ENCODE measurements around the gene ABHD5.

Gene ABHD5

GRCh38 chr3:43764056-43764455, 73.3 kb downstream of the ABHD5 start:
- Mint-ChIP-seq H3K4me1 (peaks cover under 1 to 1% of the 10 kb centered on the region in 2 donors), H3K4me3 (no peak overlapping the region), H3K9me3 (no peaks in the 10 kb centered on the region), H3K36me3 (no peaks in the 10 kb centered on the region), H3K27ac (no peak overlapping the region), H3K27me3 (peaks cover 16 to 17% of the 10 kb centered on the region in 2 donors)
- DNase-seq: no peak
- ATAC-seq (replicated peaks): no peak

GRCh38 chr3:43764471-43764870, 73.7 kb downstream of the ABHD5 start:
- ATAC-seq (replicated peaks) (no peak), DNase-seq (no peak)
- H3K36me3 Mint-ChIP-seq: no peaks in the 10 kb centered on the region
- no peak overlapping the region for H3K27ac Mint-ChIP-seq
- H3K27me3 Mint-ChIP-seq: peaks cover 20 to 21% of the 10 kb centered on the region in 2 donors
- peaks cover 4 to 5% of the 10 kb centered on the region in 2 donors for H3K4me1 Mint-ChIP-seq
- no peak overlapping the region for H3K4me3 Mint-ChIP-seq
- H3K9me3 Mint-ChIP-seq: no peaks in the 10 kb centered on the region

DNA sequence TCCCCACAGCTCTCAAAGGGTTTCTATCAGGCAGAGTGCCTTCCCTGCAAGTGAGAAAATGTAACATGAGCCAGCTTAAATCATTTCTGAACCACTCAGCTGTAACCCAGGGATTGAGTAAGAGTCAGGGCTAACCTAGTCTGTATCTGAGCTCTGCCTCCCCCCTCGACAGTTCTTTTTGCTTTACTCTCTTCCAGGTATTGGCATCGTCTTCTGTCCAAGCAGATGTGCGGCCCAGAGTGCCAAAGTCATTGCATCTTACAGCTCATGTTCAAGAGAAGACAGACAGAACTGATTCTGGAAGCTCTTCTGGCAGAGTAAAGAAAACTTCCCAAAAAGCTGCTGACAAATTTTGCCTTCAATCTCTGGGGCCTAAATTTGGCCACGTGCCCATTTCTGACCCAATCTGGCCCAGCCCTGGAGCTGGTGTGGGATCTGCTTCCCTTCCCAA, 74.8 kb downstream of the ABHD5 start:
- no peak overlapping the region for H3K4me3 Mint-ChIP-seq
- no peaks in the 10 kb centered on the region for H3K36me3 Mint-ChIP-seq
- ATAC-seq (replicated peaks) (no peak), DNase-seq (no peak)
- H3K4me1 Mint-ChIP-seq: peaks cover 10 to 12% of the 10 kb centered on the region in 2 donors
- no peaks in the 10 kb centered on the region for H3K9me3 Mint-ChIP-seq
- H3K27me3 Mint-ChIP-seq: peaks cover 20 to 27% of the 10 kb centered on the region in 2 donors
- H3K27ac Mint-ChIP-seq: no peak overlapping the region

- Mint-ChIP-seq H3K4me1 (peaks cover 10 to 16% of the 10 kb centered on the region in 2 donors), H3K4me3 (no peak overlapping the region)
- ATAC-seq (replicated peaks): no peak
Observed at GRCh38 chr3:43766672-43767465, 76.1 kb downstream of the ABHD5 start.

DNA sequence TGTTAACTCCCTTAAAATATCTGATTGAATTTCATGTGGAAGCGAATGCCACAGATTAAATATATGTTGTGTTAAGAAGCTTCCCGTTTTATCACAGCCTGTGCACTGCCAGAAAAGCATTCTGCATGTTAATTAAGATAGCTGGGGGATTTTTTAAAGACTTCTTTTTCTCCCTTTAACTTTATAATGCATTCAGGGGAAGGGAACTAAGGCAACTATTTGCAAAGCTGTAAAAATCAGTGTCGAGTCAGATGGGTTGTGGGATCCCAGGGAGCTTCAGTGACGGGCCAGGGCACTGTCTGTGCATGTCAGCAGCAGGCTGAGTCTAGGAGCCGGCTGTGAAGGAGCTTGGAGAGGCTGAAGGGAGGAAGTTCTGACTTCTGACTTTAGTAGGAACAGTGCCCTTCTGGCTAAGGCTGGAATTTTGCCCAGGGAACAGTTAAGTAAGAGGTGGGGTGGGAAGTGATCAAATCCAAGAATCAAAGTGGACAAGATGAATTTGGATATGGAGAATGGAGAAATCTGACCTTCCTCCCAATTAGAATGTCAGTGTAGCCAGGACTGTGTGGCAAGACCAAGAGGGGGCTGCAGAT, 77.7 kb downstream of the ABHD5 start:
- peaks cover 27 to 43% of the 10 kb centered on the region in 2 donors for H3K27me3 Mint-ChIP-seq
- ATAC-seq (replicated peaks) (no peak), DNase-seq (no peak)
- H3K36me3 Mint-ChIP-seq: no peaks in the 10 kb centered on the region
- peaks cover 12 to 19% of the 10 kb centered on the region in 2 donors for H3K4me1 Mint-ChIP-seq
- no peak overlapping the region for H3K27ac Mint-ChIP-seq
- no peaks in the 10 kb centered on the region for H3K9me3 Mint-ChIP-seq
- no peak overlapping the region for H3K4me3 Mint-ChIP-seq

More at GRCh38 chr3:43766672-43767465, 76.1 kb downstream of the ABHD5 start:
- DNase-seq: no peak
- no peak overlapping the region for H3K27ac Mint-ChIP-seq
- H3K36me3 Mint-ChIP-seq: no peaks in the 10 kb centered on the region
- H3K27me3 Mint-ChIP-seq: peaks cover 20 to 36% of the 10 kb centered on the region in 2 donors
- H3K9me3 Mint-ChIP-seq: no peaks in the 10 kb centered on the region

DNA sequence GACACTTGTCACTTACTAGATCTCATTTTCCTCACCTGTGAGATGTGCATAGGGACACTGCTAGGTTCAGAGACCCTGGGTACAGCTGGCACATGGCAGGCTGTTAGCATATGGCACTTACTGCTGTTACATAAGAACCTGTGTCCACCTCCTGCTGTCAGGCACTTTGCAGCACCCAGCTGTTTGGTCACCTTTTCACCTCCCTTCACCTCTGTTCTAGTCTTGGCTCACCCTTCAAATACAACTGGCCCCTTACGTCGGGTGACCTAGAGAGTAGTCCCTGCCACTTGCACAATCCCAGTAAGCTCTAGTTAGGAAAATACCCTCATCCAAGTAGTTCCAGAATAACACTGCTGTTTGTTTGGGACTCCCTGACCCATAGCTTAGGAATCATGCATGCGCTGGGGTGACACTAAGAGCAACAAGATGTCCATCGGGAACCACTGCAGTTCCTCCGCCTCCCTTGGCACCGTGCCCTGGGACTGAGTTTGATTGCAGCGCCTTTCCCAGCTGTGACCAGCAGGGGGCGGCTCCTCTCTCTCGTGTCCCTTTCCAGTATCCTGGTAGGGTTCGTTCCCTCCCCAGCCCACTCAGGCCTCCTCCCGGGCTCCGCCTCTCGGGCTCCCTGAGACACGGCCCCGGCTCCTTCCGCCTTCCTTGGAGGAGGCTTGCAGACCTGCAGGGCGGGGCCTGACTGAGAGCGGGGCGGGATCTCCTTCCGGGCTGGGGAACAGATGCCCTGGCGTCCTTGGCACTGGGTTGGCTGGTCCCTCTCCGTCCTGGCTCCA, 78.6 kb downstream of the ABHD5 start:
- ATAC-seq (replicated peaks) (peak; percentile 70 to 73), DNase-seq (peak; percentile 61)
- Mint-ChIP-seq H3K27ac (peak overlapping the region; percentile 1), H3K4me3 (peak overlapping the region; percentile 24 to 49), H3K27me3 (peaks cover 27 to 50% of the 10 kb centered on the region in 2 donors), H3K36me3 (no peaks in the 10 kb centered on the region), H3K9me3 (no peaks in the 10 kb centered on the region), H3K4me1 (peaks cover 13 to 25% of the 10 kb centered on the region in 2 donors)

- Mint-ChIP-seq H3K27ac (no peak overlapping the region), H3K27me3 (peaks cover 27 to 50% of the 10 kb centered on the region in 2 donors), H3K4me1 (peaks cover 13 to 25% of the 10 kb centered on the region in 2 donors), H3K4me3 (no peak overlapping the region), H3K9me3 (no peaks in the 10 kb centered on the region), H3K36me3 (no peaks in the 10 kb centered on the region)
- no peak for DNase-seq
- peak; percentile 23 to 30 for ATAC-seq (replicated peaks)
Observed at GRCh38 chr3:43769885-43770425, 79.2 kb downstream of the ABHD5 start.

DNA sequence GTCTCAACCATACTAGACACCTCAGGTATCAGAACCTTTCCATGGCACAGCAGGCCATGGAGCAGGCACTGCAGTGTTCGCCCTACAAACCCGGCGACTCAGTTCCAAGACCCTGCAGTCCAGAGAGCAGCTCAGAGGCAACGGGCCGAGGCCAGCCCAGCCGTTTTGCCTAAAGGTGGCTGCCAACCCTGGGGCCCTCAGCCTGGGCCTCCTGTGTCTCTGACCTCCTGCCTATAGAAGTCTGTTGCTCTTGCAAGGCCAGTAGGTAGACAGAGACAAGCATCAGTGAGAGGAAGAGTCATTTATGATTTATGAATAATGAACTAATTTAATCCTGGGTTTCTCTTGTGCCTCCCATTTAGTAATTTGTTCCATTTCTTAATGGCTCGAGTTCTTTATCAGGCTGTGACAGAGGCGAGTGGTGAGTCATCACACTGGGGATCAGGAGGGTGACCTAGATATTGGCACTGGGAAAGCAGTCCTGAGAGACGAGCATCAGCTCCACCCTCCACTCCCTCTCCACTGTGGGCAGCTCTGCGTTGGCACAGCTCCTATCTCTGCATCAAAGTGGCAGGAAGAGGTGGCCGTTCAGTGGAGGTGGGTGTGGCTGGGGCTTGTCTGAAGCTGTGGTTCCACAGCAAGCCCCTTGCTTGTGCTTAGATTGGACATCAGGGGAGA, 79.8 kb downstream of the ABHD5 start:
- H3K4me3 Mint-ChIP-seq: no peak overlapping the region
- no peak overlapping the region for H3K27ac Mint-ChIP-seq
- ATAC-seq (replicated peaks) (peak in 1 of 2 donors; percentile 44), DNase-seq (no peak)
- H3K36me3 Mint-ChIP-seq: no peaks in the 10 kb centered on the region
- H3K27me3 Mint-ChIP-seq: peaks cover 27 to 50% of the 10 kb centered on the region in 2 donors
- H3K4me1 Mint-ChIP-seq: peaks cover 13 to 25% of the 10 kb centered on the region in 2 donors
- H3K9me3 Mint-ChIP-seq: no peaks in the 10 kb centered on the region

DNA sequence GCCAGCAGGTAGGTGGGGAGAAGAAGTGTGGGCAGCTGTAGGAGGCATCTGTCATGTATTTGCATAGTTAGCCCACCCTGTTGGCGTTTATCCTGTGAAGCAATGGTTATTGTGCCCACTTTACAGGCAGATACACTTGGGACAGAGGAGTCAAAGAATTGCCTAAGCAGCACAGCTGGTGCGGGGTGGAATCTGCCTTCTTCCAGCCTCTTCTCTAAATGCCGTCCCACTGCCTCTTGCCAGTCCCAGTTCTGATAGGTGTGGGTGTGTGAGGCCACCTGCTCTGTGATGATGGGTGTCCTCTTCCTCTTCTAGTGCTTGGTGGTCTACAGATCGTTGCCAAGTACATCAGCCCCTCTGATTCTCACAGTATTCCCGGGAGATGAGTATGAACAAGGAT, 80.9 kb downstream of the ABHD5 start:
- ATAC-seq (replicated peaks) (no peak), DNase-seq (no peak)
- Mint-ChIP-seq H3K4me3 (no peak overlapping the region), H3K4me1 (peaks cover 13 to 25% of the 10 kb centered on the region in 2 donors), H3K27ac (no peak overlapping the region), H3K36me3 (no peaks in the 10 kb centered on the region), H3K27me3 (peaks cover 32 to 50% of the 10 kb centered on the region in 2 donors), H3K9me3 (no peaks in the 10 kb centered on the region)

- peaks cover 27 to 39% of the 10 kb centered on the region in 2 donors for H3K27me3 Mint-ChIP-seq
- peak overlapping the region; percentile 3 for H3K27ac Mint-ChIP-seq
- ATAC-seq (replicated peaks) (peak in 1 of 2 donors; percentile 13), DNase-seq (no peak)
- H3K36me3 Mint-ChIP-seq: no peaks in the 10 kb centered on the region
- H3K4me3 Mint-ChIP-seq: no peak overlapping the region
- H3K9me3 Mint-ChIP-seq: no peaks in the 10 kb centered on the region
- H3K4me1 Mint-ChIP-seq: peaks cover 13 to 25% of the 10 kb centered on the region in 2 donors
Observed at GRCh38 chr3:43773273-43774094, 82.7 kb downstream of the ABHD5 start.

GRCh38 chr3:43774799-43775198, 84.1 kb downstream of the ABHD5 start:
- peaks cover 20 to 26% of the 10 kb centered on the region in 2 donors for H3K27me3 Mint-ChIP-seq
- no peak overlapping the region for H3K4me3 Mint-ChIP-seq
- no peak for DNase-seq
- H3K27ac Mint-ChIP-seq: no peak overlapping the region
- peaks cover 9 to 16% of the 10 kb centered on the region in 2 donors for H3K4me1 Mint-ChIP-seq
- H3K36me3 Mint-ChIP-seq: no peaks in the 10 kb centered on the region
- no peak for ATAC-seq (replicated peaks)
- H3K9me3 Mint-ChIP-seq: no peaks in the 10 kb centered on the region

DNA sequence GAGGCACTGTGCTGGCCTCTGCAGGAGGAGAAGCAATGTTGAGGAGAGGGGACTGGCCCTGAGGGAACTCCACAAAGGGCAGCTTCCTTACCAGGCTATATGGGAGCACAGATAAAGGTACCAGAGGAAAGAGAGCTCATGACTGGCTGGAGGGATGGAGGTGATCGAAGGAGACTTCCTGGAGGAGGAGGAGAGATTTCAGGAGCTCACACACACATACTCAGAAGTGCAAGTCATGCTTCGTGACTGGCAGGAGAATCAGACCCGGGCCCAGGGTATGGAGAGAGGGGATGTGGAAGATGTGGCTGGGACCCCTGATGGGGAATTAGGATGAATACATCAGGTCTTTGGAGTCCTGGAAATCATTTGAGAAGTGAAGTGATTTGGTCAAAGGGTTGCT, 85.4 kb downstream of the ABHD5 start:
- DNase-seq: no peak
- Mint-ChIP-seq H3K4me1 (peaks cover 4 to 9% of the 10 kb centered on the region in 2 donors), H3K27me3 (peaks cover 20 to 22% of the 10 kb centered on the region in 2 donors), H3K9me3 (no peaks in the 10 kb centered on the region), H3K4me3 (no peak overlapping the region), H3K36me3 (no peaks in the 10 kb centered on the region), H3K27ac (no peak overlapping the region)
- no peak for ATAC-seq (replicated peaks)

DNA sequence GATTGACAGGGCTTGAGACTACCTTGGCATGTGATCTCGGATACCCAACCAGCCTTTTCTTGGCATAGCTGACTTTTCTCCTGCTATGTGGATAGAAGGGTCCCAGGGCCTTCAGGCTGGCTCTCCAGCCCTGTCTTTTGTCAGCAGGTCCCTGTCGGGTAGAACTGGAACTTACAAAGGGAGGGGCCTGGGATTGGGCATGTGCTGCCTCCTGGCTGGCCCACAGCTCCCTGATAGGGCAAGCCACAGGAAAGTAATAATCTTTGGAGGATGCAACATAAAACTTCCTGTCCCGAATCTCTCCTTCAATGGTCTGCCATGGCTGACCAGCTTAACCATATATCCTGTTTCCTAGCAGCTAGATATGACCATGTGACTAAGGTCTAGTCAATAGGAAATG, 89.1 kb downstream of the ABHD5 start:
- ATAC-seq (replicated peaks) (no peak), DNase-seq (no peak)
- Mint-ChIP-seq H3K4me1 (no peaks in the 10 kb centered on the region), H3K36me3 (no peaks in the 10 kb centered on the region), H3K4me3 (no peak overlapping the region), H3K9me3 (no peaks in the 10 kb centered on the region), H3K27me3 (peaks cover 0 to 12% of the 10 kb centered on the region in 2 donors), H3K27ac (no peak overlapping the region)
